PC-9 (cell line): ENCODE measurements around the gene MYH14.

Experiments used
- EZH2 ChIP-seq: fragments of 200-600 bp; sonication (generic); IDR thresholded peaks from 2 replicates; pipeline ENCODE4 v1.8.0; 2017; ENCODE audit warnings: antibody characterized with exemption, low read depth
- TF ChIP-seq, protein P1 (sequence below): fragments of 200-600 bp; sonication (generic); conservative IDR thresholded peaks from 2 replicates; pipeline ENCODE4 v1.6.1; 2017; ENCODE audit warnings: mixed run types, antibody characterized with exemption, mild to moderate bottlenecking, moderate library complexity

DNA sequence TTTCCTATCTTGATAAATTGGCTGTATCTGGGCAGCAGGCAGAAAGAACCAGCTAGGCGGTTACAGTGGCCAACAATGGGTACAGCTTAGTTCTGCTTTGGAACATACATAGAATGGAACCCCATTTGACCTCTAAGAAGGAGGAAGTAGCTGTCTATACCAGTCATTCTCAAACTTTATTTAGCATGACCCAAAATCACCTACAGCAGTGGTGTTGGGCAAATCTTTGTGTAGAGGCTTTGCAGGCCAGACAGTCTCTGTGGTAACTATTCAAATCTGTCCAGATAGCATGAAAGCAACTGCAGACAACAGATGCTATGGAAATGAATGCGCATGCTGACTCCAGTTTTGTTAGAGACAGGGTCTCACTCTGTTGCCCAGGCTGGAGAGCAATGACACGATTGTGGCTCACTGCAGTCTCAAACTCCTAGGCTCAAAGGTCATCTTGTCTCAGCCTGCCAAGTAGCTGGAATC lies 137.7 kb downstream of the MYH14 start:
- TF ChIP-seq, protein P1, sequence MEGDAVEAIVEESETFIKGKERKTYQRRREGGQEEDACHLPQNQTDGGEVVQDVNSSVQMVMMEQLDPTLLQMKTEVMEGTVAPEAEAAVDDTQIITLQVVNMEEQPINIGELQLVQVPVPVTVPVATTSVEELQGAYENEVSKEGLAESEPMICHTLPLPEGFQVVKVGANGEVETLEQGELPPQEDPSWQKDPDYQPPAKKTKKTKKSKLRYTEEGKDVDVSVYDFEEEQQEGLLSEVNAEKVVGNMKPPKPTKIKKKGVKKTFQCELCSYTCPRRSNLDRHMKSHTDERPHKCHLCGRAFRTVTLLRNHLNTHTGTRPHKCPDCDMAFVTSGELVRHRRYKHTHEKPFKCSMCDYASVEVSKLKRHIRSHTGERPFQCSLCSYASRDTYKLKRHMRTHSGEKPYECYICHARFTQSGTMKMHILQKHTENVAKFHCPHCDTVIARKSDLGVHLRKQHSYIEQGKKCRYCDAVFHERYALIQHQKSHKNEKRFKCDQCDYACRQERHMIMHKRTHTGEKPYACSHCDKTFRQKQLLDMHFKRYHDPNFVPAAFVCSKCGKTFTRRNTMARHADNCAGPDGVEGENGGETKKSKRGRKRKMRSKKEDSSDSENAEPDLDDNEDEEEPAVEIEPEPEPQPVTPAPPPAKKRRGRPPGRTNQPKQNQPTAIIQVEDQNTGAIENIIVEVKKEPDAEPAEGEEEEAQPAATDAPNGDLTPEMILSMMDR, result no peak
- TF ChIP-seq EZH2, result no peak
